Measurements from ENCODE around the gene CREBRF.

CREBRF gene

DNA sequence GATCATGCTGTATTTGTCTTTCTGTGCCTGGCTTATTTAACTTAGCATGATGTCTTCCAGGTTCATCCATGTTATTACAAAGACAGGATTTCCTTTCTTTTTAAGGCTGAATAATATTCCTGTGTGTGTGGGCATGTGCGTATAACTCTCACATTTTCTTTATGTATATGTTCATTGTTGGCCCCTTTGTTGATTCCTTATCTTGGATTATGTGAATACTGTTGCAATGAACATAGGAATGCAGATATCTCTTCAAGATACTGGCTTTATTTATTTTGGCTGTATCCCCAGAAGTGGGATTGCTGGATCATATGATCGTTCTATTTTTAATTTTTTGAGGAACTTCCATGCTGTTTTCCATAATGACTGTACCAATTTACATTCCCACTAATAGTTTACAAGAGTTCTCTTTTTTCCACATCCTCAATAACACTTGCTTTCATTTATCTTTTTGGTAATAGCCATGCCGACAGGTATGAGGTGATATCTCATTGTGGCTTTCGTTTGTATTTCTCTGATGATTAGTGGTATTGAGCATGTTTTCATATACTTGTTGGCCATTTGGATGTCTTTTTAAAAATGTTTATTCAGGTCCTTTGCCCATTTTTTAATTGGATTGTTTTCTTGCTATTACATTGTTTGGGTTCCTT, 38.0 kb downstream of the CREBRF start:
- H4K20me1 ChIP-seq (ENCODE audit: insufficient read depth, low read length), result no peaks in the 10 kb centered on the region; the same call in 1 of the 2 replicates
- no peak for TF ChIP-seq EZH2 (IDR thresholded peaks at IDR 0.05; ENCODE audit: borderline replicate concordance, low read depth, low read length, severe bottlenecking)
- TF ChIP-seq, protein P1, sequence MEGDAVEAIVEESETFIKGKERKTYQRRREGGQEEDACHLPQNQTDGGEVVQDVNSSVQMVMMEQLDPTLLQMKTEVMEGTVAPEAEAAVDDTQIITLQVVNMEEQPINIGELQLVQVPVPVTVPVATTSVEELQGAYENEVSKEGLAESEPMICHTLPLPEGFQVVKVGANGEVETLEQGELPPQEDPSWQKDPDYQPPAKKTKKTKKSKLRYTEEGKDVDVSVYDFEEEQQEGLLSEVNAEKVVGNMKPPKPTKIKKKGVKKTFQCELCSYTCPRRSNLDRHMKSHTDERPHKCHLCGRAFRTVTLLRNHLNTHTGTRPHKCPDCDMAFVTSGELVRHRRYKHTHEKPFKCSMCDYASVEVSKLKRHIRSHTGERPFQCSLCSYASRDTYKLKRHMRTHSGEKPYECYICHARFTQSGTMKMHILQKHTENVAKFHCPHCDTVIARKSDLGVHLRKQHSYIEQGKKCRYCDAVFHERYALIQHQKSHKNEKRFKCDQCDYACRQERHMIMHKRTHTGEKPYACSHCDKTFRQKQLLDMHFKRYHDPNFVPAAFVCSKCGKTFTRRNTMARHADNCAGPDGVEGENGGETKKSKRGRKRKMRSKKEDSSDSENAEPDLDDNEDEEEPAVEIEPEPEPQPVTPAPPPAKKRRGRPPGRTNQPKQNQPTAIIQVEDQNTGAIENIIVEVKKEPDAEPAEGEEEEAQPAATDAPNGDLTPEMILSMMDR (IDR thresholded peaks at IDR 0.05; ENCODE audit: borderline replicate concordance, extremely low read depth, low read length, poor library complexity, severe bottlenecking), result no peak
- no peaks in the 10 kb centered on the region for H3K4me1 ChIP-seq (ENCODE audit: insufficient read depth, low read length)
- H3K27ac ChIP-seq (ENCODE audit: low read length), result no peak overlapping the region
- no peak overlapping the region for H3K4me2 ChIP-seq (ENCODE audit: insufficient read depth, low read length)
- H3K9me3 ChIP-seq (ENCODE audit: insufficient read depth, low read length, severe bottlenecking), result no peaks in the 10 kb centered on the region
- no peaks in the 10 kb centered on the region for H3K79me2 ChIP-seq (ENCODE audit: insufficient read depth, low read length)
- no peak overlapping the region for H3K4me3 ChIP-seq (ENCODE audit: low read depth in 1 of 2, low read length in 2 of 2)
- no peak overlapping the region for H2AFZ ChIP-seq (ENCODE audit: low read depth, low read length)
- no peak for DNase-seq
- H3K9ac ChIP-seq (ENCODE audit: low read depth, low read length), result no peak overlapping the region
- peaks cover 14% of the 10 kb centered on the region for H3K36me3 ChIP-seq (ENCODE audit: insufficient read depth, low read length)
- H3K27me3 ChIP-seq (ENCODE audit: insufficient read depth, low read length, poor library complexity), result no peaks in the 10 kb centered on the region
- ATAC-seq (ENCODE audit: insufficient read depth, low read depth), result no peak

DNA sequence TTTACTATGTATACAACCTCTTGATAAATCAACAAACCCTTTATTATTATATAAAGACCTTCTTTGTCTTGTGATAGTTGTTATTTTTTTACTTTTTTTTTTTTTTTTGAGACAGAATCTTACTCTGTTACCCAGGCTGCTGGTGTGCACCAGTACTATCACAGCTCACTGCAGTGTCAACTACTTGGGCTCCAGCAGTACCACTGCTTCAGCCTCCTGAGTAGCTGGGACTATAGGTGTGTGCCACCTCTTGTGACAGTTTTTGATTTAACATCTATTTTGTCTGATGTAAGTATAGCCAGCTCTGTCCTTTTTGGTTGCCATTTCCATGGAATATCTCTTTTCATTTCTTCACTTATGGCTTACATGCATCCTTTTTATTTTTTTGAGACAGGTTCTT, 42.6 kb downstream of the CREBRF start:
- Histone ChIP-seq H3K27ac (ENCODE audit: low read length) (no peak overlapping the region), H3K4me1 (ENCODE audit: insufficient read depth, low read length) (no peaks in the 10 kb centered on the region)

DNA sequence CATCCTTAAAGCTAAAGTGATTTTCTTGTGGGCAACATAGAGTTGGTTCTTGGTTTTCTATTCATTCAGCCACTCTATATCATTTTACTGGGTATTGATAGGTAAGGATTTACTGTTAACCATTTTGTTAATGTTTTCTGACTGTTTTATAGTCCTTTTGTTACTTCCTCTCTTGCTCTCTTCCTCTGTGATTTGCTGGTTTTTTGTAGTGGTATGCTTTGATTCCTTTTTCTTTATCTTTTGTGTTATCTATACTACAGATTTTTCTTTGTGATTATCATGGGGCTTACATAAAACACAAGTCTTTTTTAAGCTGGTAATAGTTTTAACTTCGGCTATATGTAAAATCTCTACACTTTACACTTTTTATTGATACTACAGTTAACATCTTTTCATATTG, 43.3 kb downstream of the CREBRF start:
- H3K4me1 ChIP-seq (ENCODE audit: insufficient read depth, low read length), result no peaks in the 10 kb centered on the region
- no peaks in the 10 kb centered on the region for H3K27me3 ChIP-seq (ENCODE audit: insufficient read depth, low read length, poor library complexity)
- no peak overlapping the region for H3K4me3 ChIP-seq (ENCODE audit: low read depth in 1 of 2, low read length in 2 of 2)
- H2AFZ ChIP-seq (ENCODE audit: low read depth, low read length), result no peak overlapping the region
- no peak for TF ChIP-seq EZH2 (IDR thresholded peaks at IDR 0.05; ENCODE audit: borderline replicate concordance, low read depth, low read length, severe bottlenecking)
- TF ChIP-seq, protein P1 (IDR thresholded peaks at IDR 0.05; ENCODE audit: borderline replicate concordance, extremely low read depth, low read length, poor library complexity, severe bottlenecking), result no peak
- DNase-seq (no peak), ATAC-seq (ENCODE audit: insufficient read depth, low read depth) (no peak)
- peaks cover 2% of the 10 kb centered on the region for H3K9me3 ChIP-seq (ENCODE audit: insufficient read depth, low read length, severe bottlenecking)
- no peak overlapping the region for H3K4me2 ChIP-seq (ENCODE audit: insufficient read depth, low read length)
- H3K36me3 ChIP-seq (ENCODE audit: insufficient read depth, low read length), result 0 out of 2 replicates have a peak, but pooled peaks cover 6% of the 10 kb centered on the region
- no peak overlapping the region for H3K27ac ChIP-seq (ENCODE audit: low read length)
- H3K9ac ChIP-seq (ENCODE audit: low read depth, low read length), result no peak overlapping the region
- no peaks in the 10 kb centered on the region; the same call in 1 of the 2 replicates for H4K20me1 ChIP-seq (ENCODE audit: insufficient read depth, low read length)
- no peaks in the 10 kb centered on the region for H3K79me2 ChIP-seq (ENCODE audit: insufficient read depth, low read length)

More for the DNA sequence above, 42.6 kb downstream of the CREBRF start:
- Histone ChIP-seq H2AFZ (ENCODE audit: low read depth, low read length) (no peak overlapping the region), H3K79me2 (ENCODE audit: insufficient read depth, low read length) (no peaks in the 10 kb centered on the region), H3K36me3 (ENCODE audit: insufficient read depth, low read length) (0 out of 2 replicates have a peak, but pooled peaks cover 6% of the 10 kb centered on the region), H3K4me3 (ENCODE audit: low read depth in 1 of 2, low read length in 2 of 2) (no peak overlapping the region), H3K9ac (ENCODE audit: low read depth, low read length) (no peak overlapping the region), H3K4me2 (ENCODE audit: insufficient read depth, low read length) (no peak overlapping the region), H3K27me3 (ENCODE audit: insufficient read depth, low read length, poor library complexity) (no peaks in the 10 kb centered on the region), H3K9me3 (ENCODE audit: insufficient read depth, low read length, severe bottlenecking) (peaks cover 2% of the 10 kb centered on the region), H4K20me1 (ENCODE audit: insufficient read depth, low read length) (no peaks in the 10 kb centered on the region; the same call in 1 of the 2 replicates)
- no peak for DNase-seq
- no peak for TF ChIP-seq EZH2 (IDR thresholded peaks at IDR 0.05; ENCODE audit: borderline replicate concordance, low read depth, low read length, severe bottlenecking)
- TF ChIP-seq, protein P1 (IDR thresholded peaks at IDR 0.05; ENCODE audit: borderline replicate concordance, extremely low read depth, low read length, poor library complexity, severe bottlenecking), result no peak
- ATAC-seq (ENCODE audit: insufficient read depth, low read depth), result no peak
